HG02610 (cell line): ENCODE results near the gene PASD1.
"Not testable (repeated sequence)": the region's sequence is repeated elsewhere in the genome, so short reads cannot be mapped to it uniquely, and the experiment has no call there.

Source experiments
- ATAC-seq: cut with Tn5 transposase; IDR thresholded peaks from one replicate; pipeline ENCODE4 v1.9.1; 2021; ENCODE audit warnings: mild to moderate bottlenecking, moderate library complexity; ENCODE audit not compliant: unreplicated experiment

Gene PASD1, protein sequence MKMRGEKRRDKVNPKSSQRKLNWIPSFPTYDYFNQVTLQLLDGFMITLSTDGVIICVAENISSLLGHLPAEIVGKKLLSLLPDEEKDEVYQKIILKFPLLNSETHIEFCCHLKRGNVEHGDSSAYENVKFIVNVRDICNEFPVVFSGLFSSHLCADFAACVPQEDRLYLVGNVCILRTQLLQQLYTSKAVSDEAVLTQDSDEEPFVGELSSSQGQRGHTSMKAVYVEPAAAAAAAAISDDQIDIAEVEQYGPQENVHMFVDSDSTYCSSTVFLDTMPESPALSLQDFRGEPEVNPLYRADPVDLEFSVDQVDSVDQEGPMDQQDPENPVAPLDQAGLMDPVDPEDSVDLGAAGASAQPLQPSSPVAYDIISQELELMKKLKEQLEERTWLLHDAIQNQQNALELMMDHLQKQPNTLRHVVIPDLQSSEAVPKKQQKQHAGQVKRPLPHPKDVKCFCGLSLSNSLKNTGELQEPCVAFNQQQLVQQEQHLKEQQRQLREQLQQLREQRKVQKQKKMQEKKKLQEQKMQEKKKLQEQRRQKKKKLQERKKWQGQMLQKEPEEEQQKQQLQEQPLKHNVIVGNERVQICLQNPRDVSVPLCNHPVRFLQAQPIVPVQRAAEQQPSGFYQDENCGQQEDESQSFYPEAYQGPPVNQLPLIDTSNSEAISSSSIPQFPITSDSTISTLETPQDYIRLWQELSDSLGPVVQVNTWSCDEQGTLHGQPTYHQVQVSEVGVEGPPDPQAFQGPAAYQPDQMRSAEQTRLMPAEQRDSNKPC

DNA sequence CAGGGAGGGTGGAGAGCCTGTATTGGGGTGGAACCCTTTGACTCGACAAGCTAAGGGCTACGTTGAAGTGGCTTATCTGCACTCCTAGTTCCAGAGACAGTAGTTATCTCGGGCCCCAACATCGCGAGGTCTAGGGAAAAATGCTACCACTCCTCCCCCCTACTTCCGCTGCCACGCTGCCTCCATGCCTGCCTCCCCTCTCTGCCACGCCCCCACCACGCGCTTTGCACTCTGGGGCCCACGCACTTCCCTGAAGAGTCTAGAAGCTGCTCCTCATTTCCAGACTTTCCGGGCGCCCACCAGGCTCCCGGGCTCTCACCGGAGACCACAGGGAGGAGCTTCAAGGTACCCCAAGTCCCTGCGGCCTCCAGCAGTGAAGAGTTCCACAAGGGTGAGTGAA lies at the start of gene PASD1:
Gene PASD1, plus strand, starts transcription at position 227 of the 400 bp plus-strand sequence. CDS start 37,879 bp downstream, outside the sequence.
- ATAC-seq, result no peak

- no peak for ATAC-seq
Measured at GRCh38 chrX:151515237-151515636, 48.2 kb upstream of the PASD1 start.

DNA sequence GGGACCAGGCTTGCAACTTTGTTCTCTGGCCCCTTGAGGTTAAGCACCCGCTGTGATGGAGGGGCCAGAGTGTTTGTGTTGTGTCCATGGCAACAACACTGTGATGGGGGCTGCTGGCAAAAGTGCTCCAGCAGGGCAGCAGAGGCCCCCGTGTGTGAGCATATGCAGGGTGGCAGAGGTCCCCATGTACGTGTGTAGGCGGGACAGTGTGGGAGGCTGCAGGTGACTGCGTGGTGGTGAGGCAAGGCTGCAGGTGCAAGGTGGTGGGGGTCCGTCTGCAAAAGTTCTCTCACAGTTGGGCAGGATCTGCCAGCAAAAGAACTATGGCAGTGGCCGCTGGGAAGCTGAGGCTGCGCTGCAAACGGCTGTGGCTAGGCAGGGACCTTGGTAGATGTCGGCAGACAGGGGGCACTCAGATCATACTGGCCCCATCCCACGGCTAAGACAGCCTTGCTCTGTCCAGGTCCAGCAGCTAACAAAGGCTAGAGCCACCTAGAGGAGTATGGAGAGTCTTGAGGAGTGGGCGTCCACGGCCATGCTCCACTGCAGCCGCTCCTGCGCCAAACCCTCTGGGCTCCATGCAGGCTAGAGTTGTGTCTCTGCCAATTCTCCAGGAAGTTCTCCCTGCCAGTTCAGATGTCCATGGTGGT lies 46.8 kb upstream of the PASD1 start:
- ATAC-seq, result no peak

- ATAC-seq, result no peak
Measured at GRCh38 chrX:151517421-151517820, 46.1 kb upstream of the PASD1 start.

- ATAC-seq, result no peak
Measured at GRCh38 chrX:151523351-151523750, 40.1 kb upstream of the PASD1 start.

GRCh38 chrX:151536571-151536970 lies 26.9 kb upstream of the PASD1 start:
- ATAC-seq, result no peak

- ATAC-seq, result no peak
Measured at GRCh38 chrX:151537572-151537971, 25.9 kb upstream of the PASD1 start.

- no peak for ATAC-seq
Measured at GRCh38 chrX:151538190-151539122, 25.0 kb upstream of the PASD1 start.

GRCh38 chrX:151543706-151544105 lies 19.8 kb upstream of the PASD1 start:
- peak; percentile 82 for ATAC-seq

GRCh38 chrX:151546226-151546625 lies 17.2 kb upstream of the PASD1 start:
- not testable (repeated sequence) for ATAC-seq

DNA sequence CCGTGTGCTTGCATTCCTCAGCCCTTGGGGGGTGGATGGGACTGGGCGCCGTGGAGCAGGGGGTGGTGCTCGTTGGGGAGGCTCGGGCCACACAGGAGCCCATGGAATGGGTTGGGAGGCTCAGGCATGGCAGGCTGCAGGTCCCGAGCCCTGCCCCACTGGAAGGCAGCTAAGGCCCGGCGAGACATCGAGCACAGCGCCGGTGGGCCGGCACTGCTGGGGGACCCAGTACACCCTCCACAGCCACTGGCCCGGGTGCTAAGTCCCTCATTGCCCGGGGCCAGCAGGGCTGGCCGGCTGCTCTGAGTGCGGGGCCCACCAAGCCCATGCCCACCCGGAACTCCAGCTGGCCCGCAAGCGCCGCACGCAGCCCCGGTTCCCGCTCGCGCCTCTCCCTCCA lies 12.3 kb upstream of the PASD1 start:
- not testable (repeated sequence) for ATAC-seq

DNA sequence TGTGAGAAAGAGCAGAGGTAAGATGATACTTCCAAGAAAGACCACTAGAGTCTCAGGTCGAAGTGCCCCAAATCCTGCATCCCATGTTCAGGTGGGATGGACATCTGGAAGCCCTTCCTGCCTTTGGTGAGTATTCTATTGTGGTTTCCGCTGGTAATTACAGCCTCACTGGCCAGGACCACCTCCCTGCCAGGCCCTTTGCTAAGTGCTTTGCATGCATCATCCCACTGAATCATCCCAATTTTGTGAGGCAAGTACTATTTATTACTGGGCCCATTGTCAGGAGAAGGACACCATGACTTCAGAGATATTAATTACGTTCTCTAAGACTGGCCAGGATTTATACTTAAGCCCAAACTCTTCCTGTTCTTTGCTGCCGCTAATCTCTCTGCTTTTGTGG lies 10.7 kb upstream of the PASD1 start:
- no peak for ATAC-seq

GRCh38 chrX:151555301-151555700 lies 8.2 kb upstream of the PASD1 start:
- not testable (repeated sequence) for ATAC-seq

DNA sequence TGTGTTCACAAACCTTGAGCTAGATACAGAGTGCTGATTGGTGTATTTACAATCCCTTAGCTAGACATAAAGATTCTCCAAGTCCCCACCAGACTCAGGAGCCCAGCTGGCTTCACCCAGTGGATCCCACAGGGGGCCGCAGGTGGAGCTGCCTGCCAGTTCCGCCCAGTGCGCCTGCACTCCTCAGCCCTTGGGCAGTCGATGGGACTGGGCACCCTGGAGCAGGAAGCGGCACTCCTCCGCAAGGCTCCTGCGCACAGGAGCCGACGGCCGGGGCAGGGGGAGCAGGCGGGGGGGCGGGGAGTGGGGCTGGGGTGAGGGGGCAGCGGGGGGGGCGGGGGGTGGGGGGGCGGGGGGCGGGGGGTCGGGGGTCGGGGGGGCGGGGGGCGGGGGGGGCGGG lies 990 bp upstream of the PASD1 start:
- not testable (repeated sequence) for ATAC-seq

GRCh38 chrX:151563003-151563402 lies 472 bp upstream of the PASD1 start:
- ATAC-seq, result not testable (repeated sequence)

- ATAC-seq, result no peak
Measured at GRCh38 chrX:151564035-151564434, 560 bp downstream of the PASD1 start.

GRCh38 chrX:151566872-151567271 lies 3.4 kb downstream of the PASD1 start:
- not testable (repeated sequence) for ATAC-seq

DNA sequence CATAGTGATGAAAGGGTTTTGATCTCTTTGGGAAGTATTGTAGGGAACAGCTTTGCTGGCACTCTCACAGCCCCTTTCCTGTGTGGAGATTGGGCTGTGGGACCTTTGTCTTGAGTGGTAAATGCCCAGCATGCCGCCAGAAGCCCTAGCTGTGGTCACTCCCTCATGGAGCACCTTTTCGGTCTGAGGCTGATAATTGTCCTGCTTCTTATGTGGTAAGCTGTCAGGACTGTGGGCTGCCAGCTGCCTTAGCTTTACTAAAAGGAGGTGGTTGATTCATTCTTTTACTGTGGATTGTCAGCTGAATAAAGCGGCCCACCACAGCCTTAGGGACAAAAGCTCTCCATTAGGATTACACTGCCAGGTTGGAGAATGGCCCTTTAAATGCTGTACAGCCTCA lies 7.1 kb downstream of the PASD1 start:
- no peak for ATAC-seq

- ATAC-seq, result not testable (repeated sequence)
Measured at GRCh38 chrX:151593384-151593783, 29.9 kb downstream of the PASD1 start.

DNA sequence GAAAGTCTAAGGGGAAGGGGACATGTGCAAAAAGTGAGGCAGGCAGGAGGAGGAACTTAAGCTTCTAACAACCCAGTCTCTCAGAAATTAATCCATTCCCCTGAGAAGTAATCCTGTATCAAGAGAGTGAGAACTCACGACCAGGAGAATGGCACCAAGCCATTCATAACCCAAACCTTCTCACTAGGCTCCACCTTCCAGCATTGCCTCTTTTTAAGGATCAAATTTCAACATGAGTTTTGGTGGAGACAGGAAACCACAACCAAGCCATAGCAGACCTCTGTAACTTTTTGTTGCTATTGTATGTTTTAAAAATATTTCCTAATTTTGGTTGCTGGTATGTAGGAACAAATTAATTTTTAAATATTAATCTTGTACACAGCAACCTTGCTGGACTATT lies 32.8 kb downstream of the PASD1 start:
- no peak for ATAC-seq
